Prostate gland (tissue), 2 donors: ENCODE data around the gene TYMP. TPM values are rescaled to one million over a fixed set of nuclear protein-coding genes. Genes with fewer than 3 reads are reported as not detected.

Source experiments
- DNase-seq: peaks from one replicate; pipeline ENCODE4 v3.0.0-alpha.2; 2019; ENCODE audit warnings: low spot score
- H3K27ac ChIP-seq, 2 donors: fragments of 200-600 bp; sonication (generic); 2 replicates each; pipeline ENCODE4 v1.5.1; 2017 to 2019
- H3K27me3 ChIP-seq: fragments of 200-600 bp; sonication (generic); replicated peaks from 2 replicates; pipeline ENCODE4 v1.5.1; 2019; ENCODE audit not compliant: insufficient read depth
- H3K36me3 ChIP-seq, 2 donors: fragments of 200-600 bp; sonication (generic); 1 replicate in 1 of 2; 2 replicates in 1 of 2; pipeline versions ENCODE4 v1.5.1 to v1.8.1; 2017 to 2019
- H3K4me1 ChIP-seq: fragments of 200-600 bp; sonication (generic); replicated peaks from 2 replicates; pipeline ENCODE4 v1.5.1; 2019
- H3K4me3 ChIP-seq, 2 donors: fragments of 200-600 bp; sonication (generic); 2 replicates each; pipeline ENCODE4 v1.5.1; 2017 to 2019
- H3K9me3 ChIP-seq: fragments of 200-600 bp; sonication (generic); 2 replicates; pipeline ENCODE4 v1.5.1; 2017
- POLR2A ChIP-seq: fragments of 450-650 bp; IDR thresholded peaks from one replicate; pipeline ENCODE4 v1.6.1; 2016; ENCODE audit warnings: antibody characterized with exemption, mild to moderate bottlenecking
- POLR2AphosphoS5 ChIP-seq: sonication (generic); formaldehyde crosslinking; IDR thresholded peaks from one replicate; pipeline ENCODE4 v1.6.1; 2017; ENCODE audit warnings: antibody characterized with exemption
- WGBS: methylation state at CpG from one replicate; pipeline ENCODE4 v1.1.5; 2018; 5-methylcytosine and 5-hydroxymethylcytosine counted together
- intact Hi-C: fragments of 100-400 bp; cut with DNase I; formaldehyde crosslinking; loops from one replicate; pipeline ENCODE4 v1.14.2; 2022
- total RNA-seq, 2 donors: library from RNA; depleted of rRNA; stranded (reverse); fragments of >200 nt; gene quantifications; one replicate each; pipeline ENCODE4 v1.1.0, GENCODE V29; 2016
- TF ChIP-seq, protein P1 (sequence below), 4 experiments: fragments of 200-600 bp in 2 of 4; fragments of 450-650 bp in 2 of 4; sonication (generic) in 2 of 4; IDR thresholded peaks; 1 replicate in 3 of 4; 2 replicates in 1 of 4; pipeline ENCODE4 v1.5.1; 2016 to 2019; ENCODE audit warnings: antibody characterized with exemption in 4 of 4, mild to moderate bottlenecking in 2 of 4, moderate library complexity in 2 of 4

The TYMP gene
- total RNA-seq, 2 donors from 2014 or later: 35.8 to 42.8 TPM

DNA sequence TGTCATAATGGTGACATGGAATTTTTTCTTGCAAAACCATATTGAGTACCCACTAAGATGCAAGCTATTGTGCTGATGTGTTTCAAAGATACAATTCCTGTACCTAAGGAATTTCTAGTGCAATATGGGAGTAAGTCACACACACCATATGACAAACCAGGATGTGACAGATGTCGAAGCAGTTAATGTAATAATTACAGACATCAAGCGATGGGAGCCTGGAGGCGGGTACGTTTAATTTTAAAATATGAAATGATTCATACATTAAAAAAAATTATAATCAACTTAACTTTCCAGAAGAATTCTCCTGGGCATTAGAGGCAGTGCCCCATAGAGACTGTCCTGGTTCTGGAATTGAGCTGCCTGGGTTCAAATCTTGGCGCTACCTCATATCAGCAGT is 26.9 kb upstream of the TYMP start:
- no peak overlapping the region for H3K4me3 ChIP-seq
- no peak for DNase-seq
- WGBS: 86% methylated on average over 5 of the region's 5 CpGs
- H3K4me1 ChIP-seq: no peaks in the 10 kb centered on the region
- intact Hi-C loops: no loop called here
- no peaks in the 10 kb centered on the region for H3K9me3 ChIP-seq
- no peaks in the 10 kb centered on the region for H3K27me3 ChIP-seq
- H3K27ac ChIP-seq: no peak overlapping the region
- no peaks in the 10 kb centered on the region for H3K36me3 ChIP-seq
- TF ChIP-seq POLR2AphosphoS5 (no peak), POLR2A (no peak)
- TF ChIP-seq, protein P1, sequence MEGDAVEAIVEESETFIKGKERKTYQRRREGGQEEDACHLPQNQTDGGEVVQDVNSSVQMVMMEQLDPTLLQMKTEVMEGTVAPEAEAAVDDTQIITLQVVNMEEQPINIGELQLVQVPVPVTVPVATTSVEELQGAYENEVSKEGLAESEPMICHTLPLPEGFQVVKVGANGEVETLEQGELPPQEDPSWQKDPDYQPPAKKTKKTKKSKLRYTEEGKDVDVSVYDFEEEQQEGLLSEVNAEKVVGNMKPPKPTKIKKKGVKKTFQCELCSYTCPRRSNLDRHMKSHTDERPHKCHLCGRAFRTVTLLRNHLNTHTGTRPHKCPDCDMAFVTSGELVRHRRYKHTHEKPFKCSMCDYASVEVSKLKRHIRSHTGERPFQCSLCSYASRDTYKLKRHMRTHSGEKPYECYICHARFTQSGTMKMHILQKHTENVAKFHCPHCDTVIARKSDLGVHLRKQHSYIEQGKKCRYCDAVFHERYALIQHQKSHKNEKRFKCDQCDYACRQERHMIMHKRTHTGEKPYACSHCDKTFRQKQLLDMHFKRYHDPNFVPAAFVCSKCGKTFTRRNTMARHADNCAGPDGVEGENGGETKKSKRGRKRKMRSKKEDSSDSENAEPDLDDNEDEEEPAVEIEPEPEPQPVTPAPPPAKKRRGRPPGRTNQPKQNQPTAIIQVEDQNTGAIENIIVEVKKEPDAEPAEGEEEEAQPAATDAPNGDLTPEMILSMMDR (IDR thresholded peaks at IDR 0.05): no peak

DNA sequence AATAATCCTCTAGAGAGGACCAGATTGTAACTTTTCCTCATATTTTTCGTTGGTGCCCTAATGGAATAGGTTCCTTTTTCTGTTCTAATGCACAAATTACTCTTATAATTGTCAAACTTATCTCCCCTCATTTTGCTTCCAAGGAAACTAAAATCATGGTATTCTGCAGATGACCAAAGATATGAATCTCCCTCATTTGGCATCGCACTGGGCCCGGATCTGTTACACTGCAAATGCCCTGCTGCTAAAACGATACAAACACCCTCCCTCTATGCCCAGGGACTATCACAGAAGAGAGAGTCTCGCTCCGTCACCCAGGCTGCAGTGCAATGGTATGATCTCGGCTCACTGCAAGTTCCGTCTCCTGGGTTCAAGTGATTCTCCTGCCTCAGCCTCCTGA is 23.5 kb upstream of the TYMP start:
- intact Hi-C loops: no loop called here
- no peak for DNase-seq
- no peak overlapping the region for H3K4me3 ChIP-seq
- H3K27me3 ChIP-seq: no peaks in the 10 kb centered on the region
- 73% methylated on average over 8 of the region's 8 CpGs for whole genome bisulfite sequencing
- H3K9me3 ChIP-seq: no peaks in the 10 kb centered on the region
- no peaks in the 10 kb centered on the region for H3K36me3 ChIP-seq
- H3K27ac ChIP-seq: no peak overlapping the region
- no peak for TF ChIP-seq POLR2A
- no peak for TF ChIP-seq POLR2AphosphoS5
- TF ChIP-seq, protein P1 (IDR thresholded peaks at IDR 0.05): no peak
- no peaks in the 10 kb centered on the region for H3K4me1 ChIP-seq

DNA sequence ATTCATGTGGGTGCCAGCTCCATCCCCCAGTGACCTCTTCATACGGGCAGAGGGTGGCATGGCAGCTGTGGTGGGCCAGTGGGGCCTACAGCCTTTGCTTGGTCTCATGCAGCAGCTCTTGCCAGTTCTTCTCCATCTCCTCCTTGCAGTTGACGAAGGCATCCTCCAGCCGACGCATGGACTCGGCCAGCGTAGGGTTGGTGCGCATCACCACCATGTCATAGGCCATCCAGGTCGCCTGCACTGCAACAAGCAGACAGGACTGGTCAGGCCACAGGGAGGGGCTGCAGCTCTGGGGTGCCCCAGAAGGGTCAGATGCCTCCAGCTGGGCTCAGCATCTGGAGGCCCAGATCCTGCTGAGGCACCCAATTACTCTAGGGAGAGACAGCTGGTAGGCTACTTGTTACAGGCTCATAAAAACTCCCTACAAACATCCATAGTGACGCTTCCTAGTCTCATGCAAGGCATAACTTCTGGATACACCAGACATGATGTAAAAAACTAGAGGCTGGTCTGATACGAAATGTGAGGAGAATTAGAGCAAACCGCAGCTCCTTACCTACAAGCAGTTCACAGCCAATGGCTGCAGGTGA is 21.4 kb upstream of the TYMP start:
- H3K27ac ChIP-seq: no peak overlapping the region
- no peak for DNase-seq
- H3K4me1 ChIP-seq: no peaks in the 10 kb centered on the region
- 95% methylated on average over 11 of the region's 11 CpGs for WGBS
- no peak overlapping the region for H3K4me3 ChIP-seq
- TF ChIP-seq POLR2A (no peak), POLR2AphosphoS5 (no peak)
- TF ChIP-seq, protein P1 (IDR thresholded peaks at IDR 0.05): no peak
- intact Hi-C loops: no loop called here
- peaks cover 4% of the 10 kb centered on the region for H3K27me3 ChIP-seq
- H3K36me3 ChIP-seq: no peaks in the 10 kb centered on the region
- H3K9me3 ChIP-seq: no peaks in the 10 kb centered on the region

DNA sequence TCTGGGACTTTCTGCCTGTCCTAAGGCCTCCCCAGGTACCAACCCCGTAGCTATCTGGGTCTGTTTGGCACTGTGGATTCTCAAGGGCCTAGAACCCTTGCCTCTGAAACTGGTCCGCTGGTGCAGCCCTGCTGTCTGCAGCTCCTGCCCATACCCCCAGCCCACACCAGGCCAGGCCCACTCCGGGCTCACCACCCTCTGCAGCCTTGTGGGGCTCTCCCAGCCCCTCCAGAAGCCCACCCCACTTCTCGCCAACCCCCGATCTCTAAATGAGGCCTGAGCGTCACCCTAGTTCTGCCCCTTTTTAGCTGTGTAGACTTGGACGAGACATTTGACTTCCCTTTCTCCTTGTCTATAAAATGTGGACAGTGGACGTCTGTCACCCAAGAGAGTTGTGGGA is 20.6 kb upstream of the TYMP start:
- 85% methylated on average over 8 of the region's 8 CpGs for WGBS
- intact Hi-C loops: no loop called here
- peaks cover 4% of the 10 kb centered on the region for H3K27me3 ChIP-seq
- no peak for DNase-seq
- no peaks in the 10 kb centered on the region for H3K9me3 ChIP-seq
- no peak overlapping the region for H3K4me3 ChIP-seq
- no peak overlapping the region for H3K27ac ChIP-seq
- TF ChIP-seq POLR2A: no peak
- TF ChIP-seq POLR2AphosphoS5: no peak
- TF ChIP-seq, protein P1 (IDR thresholded peaks at IDR 0.05): no peak
- H3K4me1 ChIP-seq: no peaks in the 10 kb centered on the region
- no peaks in the 10 kb centered on the region for H3K36me3 ChIP-seq

DNA sequence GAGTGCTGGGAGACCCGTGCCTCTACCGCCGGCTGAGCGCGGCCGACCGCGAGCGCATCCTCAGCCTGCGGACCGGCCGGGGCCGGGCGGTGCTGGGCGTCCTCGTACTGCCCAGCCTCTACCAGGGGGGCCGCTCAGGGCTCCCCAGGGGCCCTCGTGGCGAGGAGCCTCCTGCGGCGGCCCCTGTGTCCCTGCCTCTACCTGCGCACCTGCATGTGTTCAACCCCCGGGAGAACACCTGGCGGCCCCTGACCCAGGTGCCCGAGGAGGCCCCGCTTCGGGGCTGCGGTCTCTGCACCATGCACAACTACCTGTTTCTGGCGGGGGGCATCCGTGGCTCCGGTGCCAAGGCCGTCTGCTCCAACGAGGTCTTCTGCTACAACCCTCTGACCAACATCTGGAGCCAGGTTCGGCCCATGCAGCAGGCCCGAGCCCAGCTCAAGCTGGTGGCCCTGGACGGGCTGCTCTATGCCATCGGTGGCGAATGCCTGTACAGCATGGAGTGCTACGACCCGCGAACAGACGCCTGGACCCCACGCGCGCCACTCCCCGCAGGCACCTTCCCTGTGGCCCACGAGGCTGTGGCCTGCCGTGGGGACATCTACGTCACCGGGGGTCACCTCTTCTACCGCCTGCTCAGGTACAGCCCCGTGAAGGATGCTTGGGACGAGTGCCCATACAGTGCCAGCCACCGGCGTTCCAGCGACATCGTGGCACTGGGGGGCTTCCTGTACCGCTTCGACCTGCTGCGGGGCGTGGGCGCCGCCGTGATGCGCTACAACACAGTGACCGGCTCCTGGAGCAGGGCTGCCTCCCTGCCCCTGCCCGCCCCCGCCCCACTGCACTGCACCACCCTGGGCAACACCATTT is 19.3 kb upstream of the TYMP start:
- no peak for DNase-seq
- no peak overlapping the region for H3K27ac ChIP-seq
- H3K4me1 ChIP-seq: no peaks in the 10 kb centered on the region
- intact Hi-C loops: no loop called here
- H3K4me3 ChIP-seq: peak overlapping the region in 1 of 2 donors; percentile 5
- H3K36me3 ChIP-seq: no peaks in the 10 kb centered on the region
- 69% methylated on average over 60 of the region's 68 CpGs for WGBS
- TF ChIP-seq, protein P1 (IDR thresholded peaks at IDR 0.05): no peak
- TF ChIP-seq POLR2A (no peak), POLR2AphosphoS5 (no peak)
- no peaks in the 10 kb centered on the region for H3K9me3 ChIP-seq
- H3K27me3 ChIP-seq: peaks cover 4% of the 10 kb centered on the region
